Measurements from ENCODE around the gene ACSL1. TPM values are rescaled to one million over a fixed set of nuclear protein-coding genes. Genes with fewer than 3 reads are reported as not detected.

Gene ACSL1
- total and polyA plus RNA-seq, 9 of the 15 experiments (the other 6 are each of a cell fraction or from before 2014, with no cell fraction given), result 6.7 to 24.1 (median 15.0) TPM

DNA sequence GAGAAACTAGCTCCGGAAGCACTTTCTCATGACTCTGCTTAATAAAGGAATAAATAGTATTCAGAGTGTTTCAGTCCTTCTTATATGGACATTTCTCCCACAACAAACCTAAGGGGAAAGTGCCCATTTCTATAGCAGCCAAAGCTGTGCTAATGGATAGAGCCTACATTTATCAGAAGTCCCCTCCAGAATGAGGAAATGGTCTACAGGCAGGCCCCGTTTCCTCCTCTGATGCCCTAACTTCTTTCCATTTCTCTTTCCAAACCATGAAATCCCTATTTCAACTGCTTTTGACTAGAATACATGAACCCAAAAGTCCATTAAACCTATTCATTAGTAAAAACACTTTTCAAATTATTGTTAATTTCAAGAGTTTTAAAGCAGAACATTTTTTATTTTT lies 4.5 kb downstream of the ACSL1 start:
- Histone ChIP-seq H3K4me1 (replicated peaks in 1 of 2; ENCODE audit: control insufficient read depth in 2 of 2, insufficient read depth in 2 of 2, low read length in 2 of 2) (peaks cover 22 to 29% of the 10 kb centered on the region in 2 experiments), H3K4me2 (ENCODE audit: insufficient read depth, low read length) (no peak overlapping the region), H3K36me3 (ENCODE audit: control insufficient read depth, insufficient read depth, low read length) (no peaks in the 10 kb centered on the region), H2AFZ (ENCODE audit: low read depth, low read length) (no peak overlapping the region), H3K27me3 (ENCODE audit: control insufficient read depth in 2 of 2, insufficient read depth in 2 of 2, low read length in 2 of 2) (no peaks in the 10 kb centered on the region), H3K9me3 (replicated peaks; ENCODE audit: control insufficient read depth, insufficient read depth, low read depth, low read length) (no peaks in the 10 kb centered on the region), H3K79me2 (ENCODE audit: control insufficient read depth, insufficient read depth, low read length) (peaks cover 29% of the 10 kb centered on the region; the same call in 2 of the 3 replicates), H3K27ac (ENCODE audit: extremely low read depth, low read depth, low read length) (no peak overlapping the region), H3K9me1 (ENCODE audit: control insufficient read depth, insufficient read depth, low read length) (no peaks in the 10 kb centered on the region), H4K20me1 (replicated peaks; ENCODE audit: control insufficient read depth, insufficient read depth, low read length) (peaks cover 17% of the 10 kb centered on the region; the same call in 1 of the 2 replicates), H3K9ac (ENCODE audit: insufficient read depth in 1 of 2, low read depth in 2 of 2, low read length in 2 of 2) (no peak overlapping the region), H3K4me3 (no peak overlapping the region)
- in situ Hi-C loops (cut with MboI) (no loop called here), intact Hi-C loops (cut with micrococcal nuclease) (loop anchor here (10.0 kb wide), 1 partner anchor 84 kb away; no protein-coding TSS in a partner anchor)
- TF ChIP-seq, protein P1, sequence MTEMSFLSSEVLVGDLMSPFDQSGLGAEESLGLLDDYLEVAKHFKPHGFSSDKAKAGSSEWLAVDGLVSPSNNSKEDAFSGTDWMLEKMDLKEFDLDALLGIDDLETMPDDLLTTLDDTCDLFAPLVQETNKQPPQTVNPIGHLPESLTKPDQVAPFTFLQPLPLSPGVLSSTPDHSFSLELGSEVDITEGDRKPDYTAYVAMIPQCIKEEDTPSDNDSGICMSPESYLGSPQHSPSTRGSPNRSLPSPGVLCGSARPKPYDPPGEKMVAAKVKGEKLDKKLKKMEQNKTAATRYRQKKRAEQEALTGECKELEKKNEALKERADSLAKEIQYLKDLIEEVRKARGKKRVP (CRISPR knock-in tag; IDR thresholded peaks at IDR 0.05), result no peak
- TF ChIP-seq, protein P2, sequence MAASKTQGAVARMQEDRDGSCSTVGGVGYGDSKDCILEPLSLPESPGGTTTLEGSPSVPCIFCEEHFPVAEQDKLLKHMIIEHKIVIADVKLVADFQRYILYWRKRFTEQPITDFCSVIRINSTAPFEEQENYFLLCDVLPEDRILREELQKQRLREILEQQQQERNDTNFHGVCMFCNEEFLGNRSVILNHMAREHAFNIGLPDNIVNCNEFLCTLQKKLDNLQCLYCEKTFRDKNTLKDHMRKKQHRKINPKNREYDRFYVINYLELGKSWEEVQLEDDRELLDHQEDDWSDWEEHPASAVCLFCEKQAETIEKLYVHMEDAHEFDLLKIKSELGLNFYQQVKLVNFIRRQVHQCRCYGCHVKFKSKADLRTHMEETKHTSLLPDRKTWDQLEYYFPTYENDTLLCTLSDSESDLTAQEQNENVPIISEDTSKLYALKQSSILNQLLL (CRISPR knock-in tag; IDR thresholded peaks at IDR 0.05; ENCODE audit: borderline replicate concordance), result no peak
- no peak for TF ChIP-seq IRF2 (CRISPR knock-in tag; IDR thresholded peaks at IDR 0.05)
- TF ChIP-seq SIN3B (IDR thresholded peaks at IDR 0.05; ENCODE audit: low read depth), result no peak
- TF ChIP-seq SPI1 (IDR thresholded peaks at IDR 0.05; ENCODE audit: borderline replicate concordance, low read depth, low read length), result peak; percentile 19; the same call in 1 of the 2 replicates
- TF ChIP-seq, protein P3, sequence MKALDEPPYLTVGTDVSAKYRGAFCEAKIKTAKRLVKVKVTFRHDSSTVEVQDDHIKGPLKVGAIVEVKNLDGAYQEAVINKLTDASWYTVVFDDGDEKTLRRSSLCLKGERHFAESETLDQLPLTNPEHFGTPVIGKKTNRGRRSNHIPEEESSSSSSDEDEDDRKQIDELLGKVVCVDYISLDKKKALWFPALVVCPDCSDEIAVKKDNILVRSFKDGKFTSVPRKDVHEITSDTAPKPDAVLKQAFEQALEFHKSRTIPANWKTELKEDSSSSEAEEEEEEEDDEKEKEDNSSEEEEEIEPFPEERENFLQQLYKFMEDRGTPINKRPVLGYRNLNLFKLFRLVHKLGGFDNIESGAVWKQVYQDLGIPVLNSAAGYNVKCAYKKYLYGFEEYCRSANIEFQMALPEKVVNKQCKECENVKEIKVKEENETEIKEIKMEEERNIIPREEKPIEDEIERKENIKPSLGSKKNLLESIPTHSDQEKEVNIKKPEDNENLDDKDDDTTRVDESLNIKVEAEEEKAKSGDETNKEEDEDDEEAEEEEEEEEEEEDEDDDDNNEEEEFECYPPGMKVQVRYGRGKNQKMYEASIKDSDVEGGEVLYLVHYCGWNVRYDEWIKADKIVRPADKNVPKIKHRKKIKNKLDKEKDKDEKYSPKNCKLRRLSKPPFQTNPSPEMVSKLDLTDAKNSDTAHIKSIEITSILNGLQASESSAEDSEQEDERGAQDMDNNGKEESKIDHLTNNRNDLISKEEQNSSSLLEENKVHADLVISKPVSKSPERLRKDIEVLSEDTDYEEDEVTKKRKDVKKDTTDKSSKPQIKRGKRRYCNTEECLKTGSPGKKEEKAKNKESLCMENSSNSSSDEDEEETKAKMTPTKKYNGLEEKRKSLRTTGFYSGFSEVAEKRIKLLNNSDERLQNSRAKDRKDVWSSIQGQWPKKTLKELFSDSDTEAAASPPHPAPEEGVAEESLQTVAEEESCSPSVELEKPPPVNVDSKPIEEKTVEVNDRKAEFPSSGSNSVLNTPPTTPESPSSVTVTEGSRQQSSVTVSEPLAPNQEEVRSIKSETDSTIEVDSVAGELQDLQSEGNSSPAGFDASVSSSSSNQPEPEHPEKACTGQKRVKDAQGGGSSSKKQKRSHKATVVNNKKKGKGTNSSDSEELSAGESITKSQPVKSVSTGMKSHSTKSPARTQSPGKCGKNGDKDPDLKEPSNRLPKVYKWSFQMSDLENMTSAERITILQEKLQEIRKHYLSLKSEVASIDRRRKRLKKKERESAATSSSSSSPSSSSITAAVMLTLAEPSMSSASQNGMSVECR (CRISPR knock-in tag; IDR thresholded peaks at IDR 0.05), result no peak
- no peak for TF ChIP-seq LARP7 (IDR thresholded peaks at IDR 0.05)
- TF ChIP-seq, protein P4, sequence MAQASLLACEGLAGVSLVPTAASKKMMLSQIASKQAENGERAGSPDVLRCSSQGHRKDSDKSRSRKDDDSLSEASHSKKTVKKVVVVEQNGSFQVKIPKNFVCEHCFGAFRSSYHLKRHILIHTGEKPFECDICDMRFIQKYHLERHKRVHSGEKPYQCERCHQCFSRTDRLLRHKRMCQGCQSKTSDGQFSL (CRISPR knock-in tag; IDR thresholded peaks at IDR 0.05), result no peak
- TF ChIP-seq, protein P4 (tag; IDR thresholded peaks at IDR 0.05), result no peak
- ChIA-PET POLR2A (interaction anchor here (1.1 kb wide), 1 partner anchor 20 kb away, joined by 3 read pairs; no protein-coding TSS in a partner anchor), CTCF (ENCODE audit: low intra/inter-chr PET ratio) (no interaction called here)
- FAIRE-seq, result no peak
- WGBS (ENCODE audit: insufficient coverage, low coverage, missing lambda C conversion rate), result 73% methylated on average over 2 of the region's 2 CpGs
- BruUV-seq (replicated peaks), result no TSS peak
- DNase-seq (ENCODE audit: extremely low read depth in 1 of 4, low spot score in 3 of 4), result no peak
- ATAC-seq, result no peak

Data from K562 (cell line).